ENCODE results near the gene ATP13A5.

Gene ATP13A5, protein sequence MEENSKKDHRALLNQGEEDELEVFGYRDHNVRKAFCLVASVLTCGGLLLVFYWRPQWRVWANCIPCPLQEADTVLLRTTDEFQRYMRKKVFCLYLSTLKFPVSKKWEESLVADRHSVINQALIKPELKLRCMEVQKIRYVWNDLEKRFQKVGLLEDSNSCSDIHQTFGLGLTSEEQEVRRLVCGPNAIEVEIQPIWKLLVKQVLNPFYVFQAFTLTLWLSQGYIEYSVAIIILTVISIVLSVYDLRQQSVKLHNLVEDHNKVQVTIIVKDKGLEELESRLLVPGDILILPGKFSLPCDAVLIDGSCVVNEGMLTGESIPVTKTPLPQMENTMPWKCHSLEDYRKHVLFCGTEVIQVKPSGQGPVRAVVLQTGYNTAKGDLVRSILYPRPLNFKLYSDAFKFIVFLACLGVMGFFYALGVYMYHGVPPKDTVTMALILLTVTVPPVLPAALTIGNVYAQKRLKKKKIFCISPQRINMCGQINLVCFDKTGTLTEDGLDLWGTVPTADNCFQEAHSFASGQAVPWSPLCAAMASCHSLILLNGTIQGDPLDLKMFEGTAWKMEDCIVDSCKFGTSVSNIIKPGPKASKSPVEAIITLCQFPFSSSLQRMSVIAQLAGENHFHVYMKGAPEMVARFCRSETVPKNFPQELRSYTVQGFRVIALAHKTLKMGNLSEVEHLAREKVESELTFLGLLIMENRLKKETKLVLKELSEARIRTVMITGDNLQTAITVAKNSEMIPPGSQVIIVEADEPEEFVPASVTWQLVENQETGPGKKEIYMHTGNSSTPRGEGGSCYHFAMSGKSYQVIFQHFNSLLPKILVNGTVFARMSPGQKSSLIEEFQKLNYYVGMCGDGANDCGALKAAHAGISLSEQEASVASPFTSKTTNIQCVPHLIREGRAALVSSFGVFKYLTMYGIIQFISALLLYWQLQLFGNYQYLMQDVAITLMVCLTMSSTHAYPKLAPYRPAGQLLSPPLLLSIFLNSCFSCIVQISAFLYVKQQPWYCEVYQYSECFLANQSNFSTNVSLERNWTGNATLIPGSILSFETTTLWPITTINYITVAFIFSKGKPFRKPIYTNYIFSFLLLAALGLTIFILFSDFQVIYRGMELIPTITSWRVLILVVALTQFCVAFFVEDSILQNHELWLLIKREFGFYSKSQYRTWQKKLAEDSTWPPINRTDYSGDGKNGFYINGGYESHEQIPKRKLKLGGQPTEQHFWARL

DNA sequence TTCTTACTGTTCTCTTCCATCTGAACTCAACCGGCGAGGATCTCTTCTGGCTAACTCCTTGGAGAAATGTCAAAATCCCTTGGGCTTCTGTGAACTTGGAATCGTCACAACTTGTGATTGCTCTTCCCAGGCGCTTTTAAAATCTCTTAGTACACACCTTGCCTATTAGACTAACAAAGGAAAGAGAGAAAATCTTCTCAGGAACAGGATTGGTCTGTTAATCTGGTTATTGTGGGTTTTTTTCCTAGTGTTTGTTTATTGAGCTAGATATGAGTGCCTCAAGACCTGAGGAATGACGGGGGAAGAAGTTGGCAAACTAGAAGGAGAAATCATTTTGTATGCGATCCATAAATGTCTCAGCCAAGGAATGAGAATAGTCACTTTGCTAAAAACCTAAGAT, at the start of gene ATP13A5:
TSS of gene ATP13A5 (minus strand) at position 48 of the 400 bp plus-strand sequence. CDS start at position 20, 28 bp downstream.
- DNase-seq (ENCODE audit: low spot score), result no peak

DNA sequence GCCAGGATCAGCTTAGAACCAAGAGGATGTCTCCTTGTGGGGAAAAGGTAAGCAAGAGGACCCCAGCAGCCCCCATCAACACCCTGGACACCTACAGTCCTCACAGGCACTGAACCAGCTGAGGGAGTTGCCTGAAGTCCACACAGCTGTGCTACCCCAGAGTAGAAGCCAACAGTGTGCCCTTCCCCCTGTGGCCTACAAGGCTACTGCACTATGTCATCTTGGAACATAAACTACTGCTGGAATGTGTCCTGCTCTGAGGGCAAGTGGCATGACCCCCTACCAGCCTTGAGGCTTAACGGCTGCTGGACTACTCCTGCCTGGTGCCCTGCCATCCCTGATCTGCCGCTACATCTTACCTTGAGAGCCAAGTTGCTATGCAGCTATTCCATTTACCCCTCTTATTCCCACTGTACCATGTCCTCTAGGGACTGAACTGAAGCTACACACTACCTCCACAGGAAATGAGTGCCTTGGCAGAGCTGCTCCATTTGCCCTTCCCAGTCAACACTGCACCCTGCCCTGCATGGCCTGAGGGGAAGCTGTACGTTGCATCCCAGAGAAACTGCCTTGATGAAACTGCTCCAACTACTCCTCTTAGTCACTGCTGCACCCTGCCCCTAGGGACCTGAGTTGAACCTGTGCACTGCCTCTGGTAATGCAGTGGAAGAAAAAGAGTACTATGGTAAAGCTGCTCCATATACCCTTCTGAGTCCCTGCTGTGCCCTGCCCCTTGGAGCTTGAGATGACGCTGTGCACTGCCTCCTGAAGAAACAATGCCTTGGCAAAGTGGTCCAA, 40.2 kb upstream of the ATP13A5 start:
- DNase-seq (ENCODE audit: low spot score), result no peak

DNA sequence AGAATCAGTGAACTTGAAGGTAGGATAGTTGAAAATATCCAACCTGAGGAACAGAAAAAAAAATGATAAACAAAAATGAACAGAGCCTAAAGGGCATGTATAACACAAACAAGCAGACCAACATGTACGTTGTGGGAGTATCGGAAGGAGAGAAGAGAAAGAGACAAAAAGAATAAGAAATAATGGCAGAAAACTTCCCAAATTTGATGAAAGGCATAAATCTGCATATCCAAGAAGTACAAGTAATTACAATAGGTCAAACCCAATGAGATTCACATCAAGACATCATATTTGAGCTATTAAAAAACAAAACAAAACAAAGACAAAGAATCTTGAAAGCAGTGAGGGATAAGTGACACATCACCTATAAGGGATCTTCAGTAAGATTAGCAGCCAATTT, 38.1 kb upstream of the ATP13A5 start:
- no peak for DNase-seq (ENCODE audit: low spot score)

DNA sequence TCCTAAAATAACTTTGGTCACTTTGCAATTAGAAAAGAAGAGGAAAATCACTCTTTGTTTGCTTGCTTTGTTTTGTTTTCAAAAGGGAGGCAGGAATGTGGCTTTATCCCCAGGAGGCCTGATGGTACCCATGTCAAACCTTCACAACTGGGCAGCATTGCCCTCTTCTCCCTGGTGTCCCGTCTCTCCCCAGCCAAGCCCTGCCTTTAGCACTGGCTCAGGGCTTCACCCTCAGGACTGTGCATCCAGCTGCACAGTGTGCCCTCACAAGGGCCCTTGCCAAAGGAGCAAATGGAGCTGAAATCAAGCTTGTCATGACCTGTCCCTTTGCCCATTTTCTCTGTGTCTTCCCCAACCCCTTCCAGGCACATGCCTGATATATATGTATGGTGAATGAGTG, 29.1 kb upstream of the ATP13A5 start:
- no peak for DNase-seq (ENCODE audit: low spot score)

DNA sequence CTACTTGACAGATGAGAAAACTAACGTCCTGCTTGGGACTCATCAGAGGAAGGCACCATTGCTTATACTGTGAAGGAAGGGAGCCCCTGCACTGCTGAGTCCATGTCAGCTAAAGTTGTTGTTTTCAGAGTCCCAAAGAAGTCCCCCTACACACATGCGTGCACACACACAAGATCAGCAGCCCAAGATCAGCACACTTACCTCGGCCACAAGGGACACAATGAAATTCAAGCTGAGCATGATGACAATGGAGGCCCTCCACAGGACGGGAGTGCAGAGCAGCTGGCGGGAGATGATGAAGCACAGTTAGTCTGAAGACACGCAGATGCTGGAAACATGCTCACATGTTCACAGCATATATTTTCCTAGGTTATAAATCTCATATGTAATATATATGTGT, 28.6 kb upstream of the ATP13A5 start:
- DNase-seq (ENCODE audit: low spot score), result no peak

DNA sequence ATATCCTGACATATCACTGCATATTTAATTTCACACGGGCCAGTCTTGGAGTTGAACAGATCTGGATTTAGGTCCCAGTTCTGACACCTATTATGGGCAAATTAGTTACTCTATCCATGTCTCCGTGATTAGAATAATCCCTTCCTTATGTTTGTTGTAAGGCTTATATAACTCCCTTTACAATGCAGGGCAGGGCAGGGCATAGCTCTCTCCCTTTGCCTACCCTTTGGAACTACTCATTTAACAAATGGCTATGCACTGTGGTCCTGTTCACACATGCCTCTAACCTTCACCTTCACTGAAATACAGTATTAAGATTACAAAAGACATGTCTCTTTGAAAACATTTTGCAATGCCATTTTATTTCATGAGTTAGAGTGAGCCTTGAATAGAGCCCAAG, 24.8 kb upstream of the ATP13A5 start:
- DNase-seq (ENCODE audit: low spot score), result no peak

DNA sequence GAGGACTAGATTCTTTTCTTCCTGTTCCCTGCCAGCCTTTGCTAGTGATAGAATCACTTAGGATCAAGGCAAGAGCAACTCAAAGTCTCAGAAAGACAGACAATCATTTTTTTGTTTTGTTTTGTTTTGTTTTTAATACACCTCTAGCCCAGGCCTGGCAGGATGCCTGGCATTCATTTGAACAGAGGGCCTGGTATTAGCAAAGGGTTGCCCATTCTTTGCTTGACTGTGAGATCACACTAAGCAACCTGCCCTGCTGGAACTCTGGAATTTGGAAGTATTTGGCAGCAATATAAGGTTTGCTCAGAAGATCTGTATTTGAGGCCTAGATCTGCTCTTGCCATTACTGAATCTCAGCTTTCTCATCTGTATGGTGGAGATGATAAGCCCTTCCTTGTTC, 21.8 kb upstream of the ATP13A5 start:
- no peak for DNase-seq (ENCODE audit: low spot score)

DNA sequence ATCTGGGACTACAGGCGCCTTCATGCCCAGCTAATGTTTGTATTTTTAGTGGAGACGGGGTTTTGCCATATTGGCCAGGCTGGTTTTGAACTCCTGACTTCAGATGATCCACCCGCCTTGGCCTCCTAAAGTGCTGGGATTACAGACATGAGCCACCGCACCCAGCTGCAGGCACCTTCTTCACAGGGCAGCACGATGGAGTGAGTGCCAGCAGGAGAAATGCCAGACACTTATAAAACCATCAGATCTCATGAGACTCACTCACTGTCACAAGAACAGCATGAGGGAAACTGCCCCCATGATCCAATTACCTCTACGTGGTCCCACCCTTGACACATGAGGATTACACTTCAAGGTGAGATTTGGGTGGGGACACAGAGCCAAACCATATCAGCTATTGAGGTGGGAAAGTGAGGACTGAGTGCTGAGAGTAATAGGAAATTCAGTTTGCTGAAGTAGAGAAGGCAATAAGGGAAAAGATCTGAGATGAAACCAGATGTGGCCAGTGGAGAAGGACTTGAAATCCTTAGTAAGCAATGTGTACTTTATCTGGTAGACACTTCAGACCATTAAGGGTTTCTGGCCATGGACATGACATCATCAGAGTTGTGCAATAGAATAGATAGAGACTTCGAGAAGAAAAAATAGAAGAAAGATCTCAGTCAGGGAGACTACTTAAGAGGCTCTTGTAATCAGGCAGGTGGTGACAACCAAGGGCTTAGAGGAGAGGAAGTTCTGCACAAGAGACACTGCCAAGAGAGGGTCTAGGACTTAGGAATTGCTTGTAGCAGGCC, 18.1 kb upstream of the ATP13A5 start:
- no peak for DNase-seq (ENCODE audit: low spot score)

DNA sequence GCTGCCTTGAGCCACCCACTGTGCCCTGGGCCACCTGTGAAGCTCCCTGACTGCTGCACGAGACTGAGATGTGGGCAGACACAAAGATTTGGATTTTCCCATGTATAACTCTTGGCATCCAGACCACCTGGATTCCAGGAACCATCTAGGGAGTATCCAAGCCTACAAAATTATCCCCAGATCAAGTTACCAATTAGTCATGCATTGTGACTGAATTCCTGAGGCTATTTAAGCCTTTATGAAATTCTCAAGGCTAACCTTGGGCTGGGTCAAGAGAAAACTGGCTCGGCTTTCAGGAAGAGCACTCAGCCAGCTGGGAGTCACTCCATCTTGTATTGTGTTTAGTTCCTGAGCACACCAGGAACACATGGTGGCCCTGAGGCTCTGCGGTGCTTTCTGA, 13.3 kb upstream of the ATP13A5 start:
- DNase-seq (ENCODE audit: low spot score), result no peak

DNA sequence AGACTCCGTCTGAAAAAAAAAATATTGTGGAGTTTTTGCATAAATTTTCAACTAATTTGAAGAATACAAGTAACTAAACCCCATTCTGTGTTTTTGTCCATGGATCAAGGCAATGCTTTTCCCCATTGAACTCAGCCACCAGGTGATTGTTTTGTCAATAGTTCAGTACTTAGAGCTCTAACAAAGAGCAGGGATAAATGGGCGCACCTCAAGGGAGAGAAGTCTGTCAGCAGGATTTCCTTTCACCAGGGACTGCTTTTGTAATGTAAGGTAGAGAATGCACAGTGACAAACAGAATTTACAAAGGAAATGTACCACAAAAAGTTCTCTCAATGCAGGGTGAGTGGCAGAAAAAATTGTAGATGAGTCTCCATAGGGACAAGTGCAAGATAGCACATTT, 10.8 kb upstream of the ATP13A5 start:
- DNase-seq (ENCODE audit: low spot score), result no peak

DNA sequence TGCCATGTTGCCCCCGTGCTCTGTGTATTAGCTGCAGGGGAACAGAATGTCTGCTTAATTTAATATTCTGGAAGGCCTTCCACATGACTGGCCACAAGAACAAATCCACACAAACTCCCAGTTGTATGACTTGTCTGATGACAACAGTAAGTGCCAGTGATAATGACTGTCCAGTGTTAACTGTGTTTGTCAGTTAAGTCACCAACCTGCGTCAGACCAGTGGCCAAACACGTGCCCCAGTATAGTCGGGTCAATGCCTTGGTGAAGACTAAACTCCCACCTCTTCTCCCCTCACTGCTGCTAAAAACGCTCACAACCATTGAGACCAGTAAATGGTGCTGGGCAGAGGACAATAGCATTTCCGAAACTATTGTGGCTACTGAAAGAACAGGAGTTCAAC, 9.8 kb upstream of the ATP13A5 start:
- no peak for DNase-seq (ENCODE audit: low spot score)

DNA sequence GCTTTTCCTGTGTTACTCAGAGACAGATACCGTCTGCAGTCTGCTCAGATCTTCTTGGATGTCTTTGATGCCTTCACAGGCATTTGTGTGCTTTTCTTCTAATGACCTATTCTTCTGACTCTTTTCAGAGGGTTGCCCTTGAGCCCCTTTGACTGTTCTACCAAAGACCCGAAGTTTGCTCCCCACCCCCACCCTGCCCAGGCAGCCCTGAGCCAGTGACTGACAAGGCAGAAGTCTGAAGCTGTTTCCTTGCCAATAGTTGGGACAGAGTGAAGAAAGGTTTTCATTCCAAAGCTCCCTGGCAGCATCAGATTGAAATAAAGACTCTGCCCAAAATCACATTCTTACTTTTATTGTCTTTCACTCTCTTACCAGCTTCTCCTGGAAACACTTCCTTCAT, 9.0 kb upstream of the ATP13A5 start:
- DNase-seq (ENCODE audit: low spot score), result no peak

DNA sequence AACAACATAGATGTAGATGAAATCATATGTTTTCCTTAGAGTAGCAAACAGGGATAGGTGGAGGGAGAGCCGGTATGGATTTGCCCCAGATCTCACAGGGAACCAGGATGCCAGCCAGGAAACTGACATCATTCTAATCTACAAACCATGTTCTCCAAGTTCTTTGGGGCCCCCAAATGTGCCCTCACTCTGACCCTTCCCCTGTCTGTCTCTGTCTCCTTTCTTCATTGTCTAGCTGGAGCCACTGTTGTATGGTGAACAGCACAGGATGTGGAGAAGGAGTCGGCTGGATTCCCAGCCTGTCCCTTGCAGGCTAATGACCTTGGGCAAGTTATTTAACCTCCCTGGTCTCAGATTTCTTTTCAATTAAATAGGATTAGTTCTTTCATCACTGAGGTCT, 962 bp downstream of the ATP13A5 start:
- no peak for DNase-seq (ENCODE audit: low spot score)

DNA sequence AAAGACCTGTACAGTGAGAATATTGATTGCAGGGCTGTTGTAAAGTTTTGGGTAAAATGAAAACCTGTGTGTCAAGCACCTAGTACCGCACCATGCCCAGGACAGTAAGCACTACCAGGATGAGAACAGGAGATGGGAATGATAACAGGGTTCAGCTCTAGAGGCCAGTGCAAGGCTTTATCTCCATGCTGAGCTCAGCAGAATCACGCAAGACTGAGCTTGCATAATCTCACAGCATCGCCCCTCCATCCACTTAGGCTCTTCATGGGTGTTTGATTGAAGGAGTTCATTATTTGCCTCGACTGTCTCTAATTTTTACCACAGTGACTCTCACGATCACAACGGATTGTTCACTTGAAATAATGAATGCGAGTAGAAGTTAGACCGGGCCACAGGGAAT, 2.9 kb downstream of the ATP13A5 start:
- DNase-seq (ENCODE audit: low spot score), result no peak

DNA sequence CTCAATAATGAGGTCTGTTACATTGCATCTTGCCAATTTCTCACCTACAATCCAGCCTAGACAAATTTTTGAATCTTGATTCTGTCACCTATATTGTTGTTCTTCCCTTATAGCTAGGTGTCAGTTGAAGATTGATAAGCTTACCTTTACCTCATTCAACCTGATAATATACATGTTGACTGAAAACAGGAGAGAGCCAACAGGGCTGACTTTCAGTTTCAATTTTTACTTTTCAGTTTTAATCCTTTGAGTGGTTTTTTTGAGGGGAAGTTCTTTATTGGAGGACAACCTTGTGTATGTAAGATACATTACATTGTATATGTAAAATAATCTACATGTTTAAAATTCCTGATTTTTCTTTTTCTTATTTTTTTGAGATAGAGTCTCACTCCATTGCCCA, 5.8 kb downstream of the ATP13A5 start:
- DNase-seq (ENCODE audit: low spot score), result no peak

DNA sequence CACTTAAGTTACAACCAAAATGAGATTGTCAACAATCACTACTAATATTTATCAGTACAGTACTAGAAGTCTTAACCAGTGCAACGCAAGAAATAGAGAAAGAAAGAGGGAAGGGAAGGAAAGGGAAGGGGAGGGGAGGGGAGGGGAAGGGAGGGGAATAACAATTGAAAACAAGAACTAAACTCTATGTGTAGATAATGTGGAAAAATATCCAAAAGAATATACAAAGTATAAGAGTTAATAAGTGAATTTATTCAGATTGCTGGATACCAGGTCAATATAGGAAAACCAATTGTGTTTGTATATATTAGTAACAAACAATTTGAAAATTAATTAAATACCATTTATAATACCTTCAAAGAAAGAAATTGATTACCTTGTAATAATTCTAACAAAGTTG, 10.7 kb downstream of the ATP13A5 start:
- DNase-seq (ENCODE audit: low spot score), result no peak

DNA sequence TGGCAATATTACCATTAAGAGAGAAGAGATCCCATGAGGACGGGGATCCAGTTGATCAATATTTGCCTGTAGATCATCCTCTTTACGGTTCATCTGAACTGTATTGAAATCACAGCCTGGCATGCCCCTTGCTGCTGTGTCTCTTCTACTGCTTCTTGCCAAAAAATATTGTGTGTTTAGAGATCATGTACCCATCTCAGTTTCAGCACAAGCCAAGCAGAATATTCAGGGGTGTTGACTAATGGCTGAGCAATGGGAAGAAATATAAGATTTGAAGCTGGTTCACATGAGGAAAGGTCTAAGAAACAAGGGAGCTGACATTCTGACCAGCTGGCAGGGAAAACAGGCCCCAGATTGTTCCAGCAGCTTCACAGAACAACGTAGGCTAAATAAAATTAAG, 21.3 kb downstream of the ATP13A5 start:
- no peak for DNase-seq (ENCODE audit: low spot score)

DNA sequence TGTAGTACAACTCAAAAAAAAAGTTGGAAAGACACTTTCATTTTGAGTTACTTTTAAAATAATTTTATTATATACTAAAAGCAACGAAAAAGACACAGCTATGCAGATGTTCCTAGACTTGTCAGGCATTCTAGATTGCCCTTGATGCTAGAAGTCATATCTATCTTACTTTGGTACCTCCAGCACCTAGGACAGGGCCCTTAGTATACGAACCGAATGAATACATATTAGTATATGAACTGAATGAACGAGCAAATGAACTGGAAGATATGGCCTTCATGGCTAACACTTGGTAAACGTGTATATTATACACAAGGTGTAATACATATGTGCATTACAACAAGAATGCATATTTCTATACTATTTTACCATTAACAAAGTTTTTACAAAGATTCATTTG, 24.1 kb downstream of the ATP13A5 start:
- DNase-seq (ENCODE audit: low spot score), result no peak

DNA sequence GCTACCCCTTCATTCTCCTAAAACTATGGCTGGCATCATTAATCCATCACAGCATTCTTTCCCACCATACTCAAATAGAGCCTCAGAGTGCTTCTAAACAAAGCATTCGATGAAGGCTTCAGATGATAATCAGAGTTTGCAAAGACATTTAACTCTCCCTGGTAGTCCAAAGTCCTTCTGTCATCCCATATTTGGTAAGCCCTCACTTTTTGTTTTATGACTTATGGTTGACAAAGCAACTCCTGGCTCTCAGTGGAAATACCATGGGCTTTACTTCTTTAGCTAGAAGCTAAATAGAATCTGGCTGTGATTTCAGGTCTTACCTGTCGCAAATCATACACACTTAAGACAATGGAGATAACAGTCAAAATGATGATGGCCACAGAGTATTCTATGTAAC, 27.8 kb downstream of the ATP13A5 start:
- no peak for DNase-seq (ENCODE audit: low spot score)

DNA sequence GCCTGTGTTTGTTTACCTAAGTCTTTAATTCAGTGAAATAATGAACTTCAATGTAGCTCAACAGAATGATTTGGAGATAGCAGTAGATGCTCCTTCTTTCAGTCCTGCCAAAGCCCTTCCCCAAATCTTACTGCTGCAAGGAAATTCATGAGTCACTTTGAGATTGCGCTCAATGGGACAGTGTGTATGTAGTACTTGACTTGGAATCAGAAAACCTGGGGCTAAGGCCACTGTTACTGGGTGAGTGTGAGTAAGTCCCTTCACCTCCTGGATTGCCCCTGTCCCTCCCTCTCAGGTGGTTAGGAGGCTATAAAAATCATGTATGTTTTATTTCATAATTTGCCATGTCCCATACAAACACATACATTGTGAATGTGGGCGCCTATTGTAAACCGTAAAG, 29.9 kb downstream of the ATP13A5 start:
- no peak for DNase-seq (ENCODE audit: low spot score)
